COLO829 (cell line): Measurements from ENCODE around the gene KRTAP10-2.
"Not testable (repeated sequence)": the region's sequence is repeated elsewhere in the genome, so short reads cannot be mapped to it uniquely, and the experiment has no call there.

Source experiments
- DNase-seq: peaks from one replicate; pipeline ENCODE4 v3.0.0; 2012; ENCODE audit warnings: low spot score

Gene KRTAP10-2

DNA sequence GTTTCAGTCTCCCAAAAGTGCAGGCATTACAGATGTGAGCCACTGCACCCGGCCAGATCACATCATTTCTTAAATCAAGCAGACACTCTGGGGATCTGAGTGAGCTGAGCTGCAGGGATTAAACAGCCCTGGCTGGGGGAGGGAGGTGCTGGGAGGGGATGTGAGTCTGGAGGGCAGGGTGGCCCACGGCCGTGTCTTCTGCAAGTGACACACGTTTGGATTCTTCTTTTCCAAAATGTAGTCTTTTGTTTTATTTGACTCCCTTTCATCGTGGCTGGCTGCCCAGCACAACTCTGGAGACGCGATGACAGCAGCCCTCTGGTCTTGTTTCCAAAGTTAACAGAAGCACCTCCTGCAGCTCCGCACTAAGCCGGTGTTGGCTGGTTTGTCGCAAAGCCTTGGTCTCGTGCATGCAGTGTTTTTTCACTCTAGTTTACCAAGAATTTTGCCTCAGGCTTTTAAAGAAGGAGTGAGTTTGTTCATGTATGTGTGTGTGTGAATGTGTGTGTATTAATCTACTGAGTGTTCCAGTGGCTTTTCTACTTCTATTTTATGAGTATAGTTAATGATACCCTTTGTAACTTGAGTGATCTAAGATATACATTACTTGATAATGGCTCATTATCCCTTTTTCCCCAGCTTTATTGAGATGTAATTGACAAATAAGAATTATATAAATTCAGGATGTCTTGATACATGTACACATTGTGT is 31.9 kb upstream of the KRTAP10-2 start:
- no peak for DNase-seq

DNA sequence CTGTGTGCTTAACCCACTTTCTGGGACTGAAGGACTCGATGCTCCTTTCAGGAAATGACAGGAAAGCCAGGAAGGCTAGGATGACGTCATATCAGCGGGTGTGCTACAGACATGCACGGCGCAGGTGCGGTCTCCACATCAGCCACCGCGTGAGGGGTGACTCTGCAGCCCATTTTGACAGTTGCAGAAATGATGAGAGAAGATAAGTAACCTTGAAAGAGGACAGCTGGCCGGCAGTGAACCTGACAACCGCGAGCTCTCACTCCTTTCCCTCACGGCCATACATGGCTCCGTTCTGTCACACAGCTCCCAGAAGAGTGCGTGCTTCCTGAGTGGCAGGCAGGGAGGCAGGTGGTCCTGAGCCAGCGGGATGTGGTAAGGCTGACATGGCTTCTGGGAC is 30.8 kb upstream of the KRTAP10-2 start:
- no peak for DNase-seq

DNA sequence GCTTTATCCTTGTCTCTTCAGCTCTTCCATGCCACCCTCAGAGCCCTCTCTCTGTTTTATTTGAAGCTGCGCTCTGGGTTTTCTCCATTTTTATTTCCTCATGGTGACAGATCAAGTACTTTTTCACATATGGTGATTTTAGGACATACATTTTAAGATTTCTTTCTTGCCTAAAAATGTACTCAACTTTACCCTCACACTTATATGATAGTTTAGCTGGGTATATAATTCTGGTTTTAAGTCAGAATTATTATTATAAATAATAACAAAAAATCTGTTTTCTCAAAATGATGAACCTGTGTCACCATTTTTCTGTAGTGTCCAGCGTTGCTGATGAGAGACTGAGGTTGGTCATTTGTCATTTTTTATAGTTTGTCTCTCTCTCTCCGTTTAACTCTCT is 29.9 kb upstream of the KRTAP10-2 start:
- DNase-seq, result no peak

DNA sequence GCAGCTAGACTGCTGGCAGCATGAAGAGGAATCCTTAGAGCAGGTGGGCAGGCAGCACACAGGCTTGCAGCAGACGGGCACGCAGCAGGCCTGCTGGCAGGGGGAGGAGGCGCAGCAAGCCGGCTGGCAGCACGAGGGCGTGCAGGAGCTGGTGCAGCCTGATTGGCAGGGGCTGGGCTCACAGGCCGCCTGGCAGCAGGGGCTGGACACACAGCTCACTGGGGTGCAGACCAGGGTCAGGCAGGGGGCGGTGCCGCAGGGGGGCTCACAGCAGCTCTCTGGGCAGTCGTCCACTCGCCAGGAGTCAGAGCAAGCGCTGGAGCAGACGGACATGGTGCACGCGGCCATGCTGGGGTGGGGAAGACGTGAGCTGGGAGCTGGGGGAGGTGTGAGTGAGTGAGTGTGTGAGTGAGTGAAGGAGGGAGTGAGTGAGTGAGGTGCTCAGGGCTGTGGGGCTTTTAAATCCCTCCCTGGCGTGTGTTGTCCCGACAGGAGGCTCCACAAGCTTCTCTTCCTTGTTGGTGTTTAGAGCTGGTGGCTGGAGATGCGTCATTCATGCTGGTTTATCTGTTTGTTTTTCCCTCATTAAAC is 29.0 kb upstream of the KRTAP10-2 start, which contains the start of gene KRTAP10-5:
Gene KRTAP10-5 (minus strand): TSS at position 374 of the 591 bp plus-strand sequence. CDS start 26 bp downstream, at position 348.
- not testable (repeated sequence) for DNase-seq

DNA sequence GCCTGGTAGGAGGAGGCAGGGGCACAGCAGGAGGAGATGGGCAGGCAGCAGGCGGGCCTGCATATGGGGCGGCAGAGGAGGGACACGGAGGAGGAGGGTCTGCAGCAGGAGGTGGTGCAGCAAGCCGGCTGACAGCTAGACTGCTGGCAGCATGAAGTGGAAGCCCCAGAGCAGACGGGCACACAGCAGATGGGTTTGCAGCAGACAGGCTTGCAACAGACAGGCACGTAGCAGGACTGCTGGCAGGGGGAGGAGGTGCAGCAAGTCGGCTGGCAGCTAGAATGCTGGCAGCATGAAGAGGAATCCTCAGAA is 28.5 kb upstream of the KRTAP10-2 start:
- no peak for DNase-seq

DNA sequence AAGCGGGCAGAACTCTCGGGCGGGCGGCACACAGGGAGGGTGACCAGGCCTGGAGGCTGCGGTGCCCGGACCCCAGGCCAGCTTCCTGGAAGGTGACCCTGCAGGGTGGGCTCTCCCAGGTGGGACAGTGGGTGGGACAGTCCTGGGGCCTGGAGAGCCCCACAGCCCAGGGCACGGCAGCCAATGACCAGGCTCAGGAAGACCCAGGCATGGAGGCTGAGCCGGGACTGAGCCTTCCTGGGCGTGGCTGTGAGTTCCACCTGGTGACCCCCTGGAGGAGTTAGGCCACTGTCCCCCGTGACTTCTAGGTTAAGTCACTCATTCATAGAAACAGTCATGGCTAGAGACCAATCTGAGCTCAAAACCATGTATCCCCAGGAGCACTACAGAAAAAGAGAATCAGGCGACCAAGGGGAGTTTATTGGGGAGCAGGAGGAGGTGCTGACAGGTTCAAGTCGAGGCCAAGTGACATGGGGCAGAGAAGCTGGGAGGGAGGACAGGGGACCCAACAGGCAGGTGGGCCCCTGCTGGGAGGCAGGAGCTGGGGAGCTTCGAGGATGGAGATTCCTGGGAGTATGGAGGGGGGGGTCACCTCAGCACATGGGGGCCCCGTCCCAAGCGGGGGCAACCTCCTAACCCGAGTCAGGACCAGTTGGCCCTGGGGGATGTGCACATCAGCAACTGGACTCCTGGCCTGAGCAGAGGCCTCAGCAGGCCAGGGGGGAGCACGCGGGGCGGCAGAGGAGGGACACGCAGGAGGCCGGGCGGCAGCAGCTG is 27.9 kb upstream of the KRTAP10-2 start:
- no peak for DNase-seq

DNA sequence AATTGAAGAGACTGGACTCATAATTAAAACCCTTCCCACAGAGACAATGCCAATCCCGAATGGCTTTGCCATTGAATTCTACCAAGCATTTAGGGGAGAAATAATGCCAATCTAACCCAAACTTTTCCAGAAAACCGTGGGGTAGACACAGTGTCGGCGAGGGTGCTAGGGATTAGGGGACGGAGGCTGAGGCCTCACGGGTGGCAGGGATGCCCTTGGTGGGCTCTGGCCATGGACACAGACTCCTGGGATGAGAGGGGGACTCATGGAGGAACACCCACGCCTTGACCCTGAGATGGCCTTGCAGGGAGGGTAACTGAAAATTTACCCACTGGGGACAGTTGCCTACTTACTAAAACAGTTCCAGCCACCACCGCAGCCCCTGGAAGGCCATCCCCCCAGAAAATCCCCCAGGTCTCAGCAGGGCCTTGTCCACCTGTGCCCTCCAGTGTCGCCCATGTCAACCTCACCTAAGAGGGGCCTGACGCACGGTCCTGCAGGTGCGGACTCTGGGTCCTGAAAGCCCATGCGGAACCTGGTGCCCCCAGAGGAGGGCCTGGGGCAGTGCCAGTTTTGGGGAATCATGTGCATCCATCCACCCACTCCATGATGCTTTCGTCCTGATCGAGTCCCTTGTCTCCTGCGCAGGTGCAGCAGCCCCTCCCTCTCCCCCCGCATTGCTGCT is 27.2 kb upstream of the KRTAP10-2 start:
- DNase-seq, result no peak

DNA sequence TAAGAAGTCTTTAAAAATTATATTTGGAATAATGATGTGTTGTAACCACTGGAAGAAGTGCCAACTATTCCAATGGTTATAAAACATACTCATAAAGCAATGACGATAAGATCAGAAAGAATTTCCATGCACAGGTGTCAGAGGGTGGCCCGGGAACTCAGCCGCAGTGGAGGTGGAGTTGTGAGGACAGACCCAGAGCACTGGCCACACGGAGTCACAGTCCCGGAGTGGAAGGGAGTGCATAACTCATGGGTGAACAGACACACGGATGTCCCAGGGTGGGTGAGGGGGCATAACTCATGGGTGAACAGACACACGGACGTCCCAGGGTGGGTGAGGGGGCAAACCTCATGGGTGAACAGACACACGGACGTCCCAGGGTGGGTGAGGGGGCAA is 24.7 kb upstream of the KRTAP10-2 start:
- DNase-seq, result no peak

DNA sequence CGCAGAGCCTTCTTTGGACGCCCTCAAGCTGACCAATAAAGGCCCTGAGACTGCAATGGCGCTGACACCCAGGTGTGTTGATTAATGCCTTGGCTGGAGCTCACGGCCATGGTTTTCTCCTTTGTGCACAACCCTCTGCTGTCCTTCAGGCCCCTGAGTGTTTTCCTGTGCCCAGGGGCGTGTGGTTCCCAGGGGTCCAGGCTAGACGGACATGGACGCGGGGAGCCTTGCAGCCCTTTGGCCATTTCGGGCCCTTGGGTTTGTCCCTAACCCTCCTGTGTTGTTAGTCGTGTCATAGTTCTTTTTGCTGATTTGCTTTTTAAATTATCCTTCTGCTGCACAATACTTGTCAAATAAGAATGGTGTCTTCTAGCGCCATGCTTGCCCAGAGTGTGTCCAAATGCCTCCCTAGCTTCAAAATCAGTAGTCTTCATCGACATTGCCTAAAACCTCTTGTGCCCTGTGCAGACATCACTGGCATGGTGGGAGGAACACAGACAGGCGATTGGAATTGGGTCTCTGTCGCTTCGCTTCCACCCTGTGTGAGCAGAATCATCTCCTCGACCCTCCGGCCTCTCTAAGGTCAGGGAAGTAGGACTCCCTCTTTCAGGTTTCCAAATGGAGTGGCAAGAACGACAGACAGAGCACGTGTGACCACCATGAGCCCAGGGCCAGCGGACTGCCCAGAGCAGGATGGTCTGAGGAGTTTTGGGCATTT is 24.2 kb upstream of the KRTAP10-2 start:
- DNase-seq, result no peak

DNA sequence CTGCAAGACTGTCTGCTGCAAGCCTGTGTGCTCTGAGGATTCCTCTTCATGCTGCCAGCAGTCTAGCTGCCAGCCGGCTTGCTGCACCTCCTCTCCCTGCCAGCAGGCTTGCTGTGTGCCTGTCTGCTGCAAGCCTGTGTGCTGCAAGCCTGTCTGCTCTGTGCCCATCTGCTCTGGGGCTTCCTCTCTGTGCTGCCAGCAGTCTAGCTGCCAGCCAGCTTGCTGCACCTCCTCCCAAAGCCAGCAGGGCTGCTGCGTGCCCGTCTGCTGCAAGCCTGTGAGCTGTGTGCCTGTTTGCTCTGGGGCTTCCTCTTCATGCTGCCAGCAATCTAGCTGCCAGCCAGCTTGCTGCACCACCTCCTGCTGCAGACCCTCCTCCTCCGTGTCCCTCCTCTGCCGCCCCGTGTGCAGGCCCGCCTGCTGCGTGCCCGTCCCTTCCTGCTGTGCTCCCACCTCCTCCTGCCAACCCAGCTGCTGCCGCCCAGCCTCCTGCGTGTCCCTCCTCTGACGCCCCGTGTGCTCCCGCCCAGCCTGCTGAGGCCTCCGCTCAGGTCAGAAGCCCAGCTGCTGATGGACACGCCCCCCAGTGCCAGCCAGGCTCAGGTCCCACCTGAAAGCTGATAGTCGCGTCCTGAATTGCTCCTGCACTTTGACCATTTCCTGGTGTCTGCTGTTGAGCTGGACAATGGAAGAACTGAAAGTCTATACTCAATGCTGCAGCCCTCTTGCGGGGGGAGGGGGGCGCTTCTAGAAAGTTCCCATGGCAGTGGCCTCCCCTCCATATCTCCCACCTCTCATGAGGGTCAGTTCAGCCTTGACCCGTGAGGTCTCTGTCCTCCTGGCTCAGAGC is 23.4 kb upstream of the KRTAP10-2 start:
- no peak for DNase-seq

DNA sequence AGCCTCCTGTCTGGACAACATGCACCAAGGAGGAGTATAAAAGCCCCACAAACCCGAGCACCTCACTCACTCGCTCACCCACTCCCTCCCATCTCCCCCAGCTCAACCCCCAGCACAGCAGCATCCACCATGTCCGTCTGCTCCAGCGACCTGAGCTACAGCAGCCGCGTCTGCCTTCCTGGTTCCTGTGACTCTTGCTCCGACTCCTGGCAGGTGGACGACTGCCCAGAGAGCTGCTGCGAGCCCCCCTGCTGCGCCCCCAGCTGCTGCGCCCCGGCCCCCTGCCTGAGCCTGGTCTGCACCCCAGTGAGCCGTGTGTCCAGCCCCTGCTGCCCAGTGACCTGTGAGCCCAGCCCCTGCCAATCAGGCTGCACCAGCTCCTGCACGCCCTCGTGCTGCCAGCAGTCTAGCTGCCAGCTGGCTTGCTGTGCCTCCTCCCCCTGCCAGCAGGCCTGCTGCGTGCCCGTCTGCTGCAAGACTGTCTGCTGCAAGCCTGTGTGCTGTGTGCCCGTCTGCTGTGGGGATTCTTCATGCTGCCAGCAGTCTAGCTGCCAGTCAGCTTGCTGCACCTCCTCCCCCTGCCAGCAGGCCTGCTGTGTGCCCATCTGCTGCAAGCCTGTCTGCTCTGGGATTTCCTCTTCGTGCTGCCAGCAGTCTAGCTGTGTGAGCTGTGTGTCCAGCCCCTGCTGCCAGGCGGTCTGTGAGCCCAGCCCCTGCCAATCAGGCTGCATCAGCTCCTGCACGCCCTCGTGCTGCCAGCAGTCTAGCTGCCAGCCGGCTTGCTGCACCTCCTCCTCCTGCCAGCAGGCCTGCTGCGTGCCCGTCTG is 22.5 kb upstream of the KRTAP10-2 start, which contains the start of gene KRTAP10-4:
Gene KRTAP10-4 (plus strand): TSS at position 100 of the 827 bp plus-strand sequence. CDS start 30 bp downstream, at position 130.
- not testable (repeated sequence) for DNase-seq

DNA sequence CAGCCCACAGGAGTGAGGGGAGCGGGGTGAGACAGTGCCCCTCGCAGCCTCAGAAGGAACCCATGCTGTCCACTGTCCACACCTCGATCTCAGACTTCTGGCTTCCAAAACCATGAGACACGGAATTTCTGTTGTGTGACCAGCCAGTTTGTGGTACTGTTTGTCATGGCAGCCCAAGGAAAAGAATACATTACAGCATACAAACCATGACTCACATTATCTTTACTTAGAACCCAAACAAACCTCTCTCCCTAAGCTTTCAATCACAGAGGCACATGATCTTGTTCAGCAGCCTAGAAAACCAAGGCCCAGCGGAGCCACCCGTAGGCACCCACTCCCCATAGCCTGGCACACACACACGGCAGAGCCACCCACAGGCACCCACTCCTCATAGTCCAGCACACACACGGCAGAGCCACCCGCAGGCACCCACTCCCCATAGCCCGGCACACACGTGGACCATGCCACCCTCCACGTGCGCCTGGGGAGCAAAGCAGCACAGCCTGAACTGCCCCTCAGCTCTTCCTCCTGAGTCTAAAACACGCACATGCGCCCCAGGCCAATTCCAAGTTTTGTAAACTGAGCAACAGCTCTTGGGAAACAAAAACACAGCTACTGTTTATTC is 21.8 kb upstream of the KRTAP10-2 start:
- DNase-seq, result peak; percentile 16

DNA sequence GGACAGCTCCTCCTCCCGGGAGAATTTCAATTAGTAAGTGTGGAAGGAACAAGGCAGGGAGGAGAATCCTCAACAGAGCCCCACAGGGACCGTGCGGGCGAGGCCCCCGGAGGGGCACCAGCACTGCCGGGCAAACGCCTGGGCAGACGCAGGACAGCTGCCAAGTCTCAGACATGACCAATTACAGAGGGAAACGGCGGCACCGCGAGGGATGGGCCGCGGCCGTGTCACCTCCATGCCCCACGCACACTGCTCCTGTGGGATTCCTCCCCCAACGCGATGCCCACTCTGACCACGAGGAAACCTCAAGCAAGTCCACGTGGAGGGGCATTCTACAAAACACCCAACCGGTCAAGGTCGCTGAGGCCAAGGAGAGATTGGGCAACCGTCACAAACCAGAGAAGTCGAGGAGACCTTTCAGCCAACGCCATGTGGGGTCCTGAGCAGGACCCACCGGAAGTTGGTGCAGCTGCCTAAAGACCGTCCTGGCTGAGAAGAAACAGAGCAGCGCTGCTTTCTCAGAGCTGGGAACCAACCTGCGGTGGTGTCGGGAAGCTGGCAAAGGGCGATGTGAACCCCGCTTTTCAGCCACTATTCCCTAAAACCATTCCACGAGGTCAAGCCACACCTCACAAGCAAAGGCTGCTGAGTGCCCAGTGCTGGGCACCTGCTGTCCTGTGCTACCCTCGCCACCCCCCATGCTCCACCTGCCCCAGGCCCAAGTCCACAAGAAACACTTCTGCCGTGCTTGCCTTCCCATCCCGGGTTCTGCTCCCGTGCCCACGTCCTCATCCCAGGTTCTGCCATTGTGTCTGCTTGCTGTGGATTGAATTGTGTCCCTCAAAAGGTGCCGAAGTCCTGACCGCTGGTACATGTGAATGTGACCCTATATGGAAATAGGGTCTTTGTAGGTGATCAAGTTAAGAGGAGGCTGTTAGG is 20.8 kb upstream of the KRTAP10-2 start:
- no peak for DNase-seq

DNA sequence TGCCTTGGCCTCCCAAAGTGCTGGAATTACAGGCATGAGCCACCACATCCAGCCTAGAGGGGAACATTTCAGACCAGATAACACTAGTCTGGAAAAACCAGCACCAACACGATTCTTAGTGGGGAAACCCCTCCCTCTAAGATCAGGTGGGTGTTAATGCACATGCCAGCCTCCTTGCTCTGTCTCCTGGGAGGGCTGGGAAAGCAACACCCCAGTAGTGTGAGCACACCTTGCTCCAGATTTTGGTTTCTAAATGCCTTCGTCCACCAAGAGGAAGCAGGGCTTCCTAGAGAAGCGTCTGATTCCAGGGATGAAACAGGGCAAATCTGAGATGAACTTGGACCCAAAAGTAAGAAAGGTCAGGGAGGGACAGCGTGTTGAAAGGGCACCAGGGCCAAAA is 20.0 kb upstream of the KRTAP10-2 start:
- no peak for DNase-seq

DNA sequence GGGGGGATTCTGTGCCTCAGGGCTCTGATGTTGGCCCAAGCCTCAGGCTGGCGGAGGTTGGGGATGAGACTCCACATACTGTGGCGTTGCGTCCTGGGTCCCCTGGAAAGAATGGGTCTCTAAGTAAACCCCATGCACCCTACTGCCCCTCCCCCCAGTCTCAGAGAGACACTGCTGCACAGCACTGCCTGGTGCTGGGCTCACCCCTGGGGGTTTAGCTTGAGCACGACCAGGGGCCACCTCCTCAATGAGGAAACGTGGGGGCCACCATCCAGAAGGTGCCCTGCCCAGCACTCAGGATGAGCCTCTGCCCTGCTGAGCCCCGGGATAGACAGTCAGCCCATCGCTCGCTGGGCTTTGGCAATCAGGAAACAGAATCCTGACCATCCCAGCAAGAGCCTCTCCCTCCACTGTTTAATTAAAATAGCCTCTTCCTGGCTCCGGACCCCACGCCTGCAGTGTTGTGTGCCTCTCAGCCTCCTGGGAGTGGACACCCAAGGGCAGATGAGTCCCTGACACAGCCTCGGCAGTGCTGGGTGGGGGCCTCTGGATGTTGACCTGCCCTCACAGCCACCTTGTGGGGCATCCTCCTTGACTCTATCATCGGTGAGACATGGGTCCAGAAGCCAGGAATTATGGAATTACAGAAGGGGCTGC is 18.7 kb upstream of the KRTAP10-2 start:
- DNase-seq, result no peak

DNA sequence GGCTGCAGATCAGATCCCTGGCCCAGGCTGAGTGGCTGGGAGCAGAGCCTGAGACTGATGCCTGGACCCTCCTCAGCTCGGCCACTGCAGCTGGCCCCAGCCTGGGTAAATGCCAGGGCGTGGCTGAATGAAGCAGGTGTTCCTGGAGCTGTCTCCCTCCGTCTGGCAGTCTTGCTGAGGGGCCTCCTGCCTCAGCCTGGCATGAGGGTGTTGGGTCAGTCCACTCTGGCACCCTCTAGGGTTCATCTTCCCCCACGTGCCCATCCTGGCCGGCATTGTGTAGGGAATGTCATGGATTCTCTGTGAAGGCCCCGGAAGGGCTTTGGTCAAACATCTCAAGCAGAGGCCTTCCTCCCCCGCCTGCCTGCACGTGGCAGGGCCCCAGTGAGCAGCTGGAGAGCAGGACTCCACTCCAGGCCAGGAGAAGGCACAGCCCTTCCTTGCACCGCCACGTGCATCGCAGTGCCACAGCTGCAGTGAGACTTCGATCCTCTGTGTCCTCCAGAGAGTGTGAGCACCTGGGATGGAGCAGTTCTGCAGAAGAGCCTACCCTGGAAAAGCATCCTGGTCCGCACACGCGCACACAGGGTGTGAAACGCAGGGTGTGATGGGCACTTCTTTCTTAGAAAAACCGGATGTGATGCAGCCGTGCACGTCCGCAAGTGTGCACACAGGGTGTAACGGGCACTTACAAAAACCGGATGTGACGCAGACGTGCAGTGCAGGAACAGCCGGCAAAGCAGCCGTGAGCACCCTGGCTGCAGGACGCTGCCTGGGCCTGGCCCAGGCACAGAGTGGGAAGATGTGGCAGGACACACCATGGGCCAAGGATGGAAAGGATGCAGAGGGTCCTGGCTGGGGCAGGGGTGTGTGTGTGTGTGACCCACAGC is 17.6 kb upstream of the KRTAP10-2 start:
- no peak for DNase-seq

DNA sequence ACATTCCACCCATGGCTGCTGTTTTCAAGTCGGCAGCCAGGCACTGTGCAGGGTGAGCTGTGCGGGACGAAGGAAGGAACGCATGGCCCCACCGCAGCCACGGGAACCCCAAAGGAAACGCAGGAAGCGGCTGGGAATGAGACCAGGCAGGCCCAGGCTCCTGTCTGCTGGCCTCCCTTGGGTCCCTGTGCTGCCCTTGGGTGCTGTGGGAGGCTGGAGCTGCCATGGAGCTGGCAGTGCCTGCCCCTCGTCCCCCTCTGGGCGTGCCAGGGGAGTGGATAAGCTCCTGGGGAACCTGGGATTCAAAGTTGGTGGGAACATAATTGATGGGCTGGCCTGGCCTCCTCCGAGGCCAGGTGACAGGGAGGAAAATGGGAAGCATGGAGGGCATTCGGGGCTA is 17.0 kb upstream of the KRTAP10-2 start:
- DNase-seq, result no peak
